ENCODE data around the gene RAB11FIP3. TPM values are rescaled to one million over a fixed set of nuclear protein-coding genes. Genes with fewer than 3 reads are reported as not detected.

The RAB11FIP3 gene
- polyA plus RNA-seq, 2 of the 4 experiments (the other 2 are of a cell fraction) = 6.7 to 18.0 TPM

GRCh38 chr16:537415-538335, 112.2 kb downstream of the RAB11FIP3 start:
- TF ChIP-seq CTCF (IDR thresholded peaks at IDR 0.05) = peak; percentile 10; the same call in 1 of the 3 replicates
- TF ChIP-seq JUN (IDR thresholded peaks at IDR 0.05) = no peak
- peaks cover 35% of the 10 kb centered on the region for H3K4me1 ChIP-seq
- ChIA-PET POLR2A (interaction anchor here (0.6 kb wide), 1 partner anchor 14 kb away, joined by 3 read pairs; no protein-coding TSS in a partner anchor), CTCF (interaction anchor here (0.7 to 1.7 kb wide), 6 partner anchors 9 to 472 kb away, joined by 3 to 8 read pairs (median 3); no protein-coding TSS in a partner anchor)
- H3K9me3 ChIP-seq = no peaks in the 10 kb centered on the region
- ATAC-seq = no peak
- H3K27ac ChIP-seq = no peak overlapping the region
- no peak for FAIRE-seq
- DNase-seq (ENCODE audit: low read depth in 1 of 2, low spot score in 1 of 2) = no peak
- 95% methylated on average over 59 of the region's 60 CpGs for WGBS (ENCODE audit: missing lambda C conversion rate)
- no peak overlapping the region for H3K4me3 ChIP-seq
- H3K4me2 ChIP-seq = no peak overlapping the region

- Histone ChIP-seq H3K4me2 (no peak overlapping the region), H3K27ac (peak overlapping the region in 1 of 2 experiments; percentile 26; a peak in 1 of 6 replicates), H3K4me3 (no peak overlapping the region), H3K4me1 (peaks cover 13% of the 10 kb centered on the region), H3K9me3 (no peaks in the 10 kb centered on the region)
- FAIRE-seq (no peak), ATAC-seq (no peak), DNase-seq (ENCODE audit: low read depth in 1 of 2, low spot score in 1 of 2) (no peak)
- CTCF ChIA-PET = interaction anchor here (1.2 kb wide), 2 partner anchors 11 to 12 kb away, joined by 4 read pairs; no protein-coding TSS in a partner anchor
- POLR2A ChIA-PET = no interaction called here
- 87% methylated on average over 27 of the region's 34 CpGs for WGBS (ENCODE audit: missing lambda C conversion rate)
- TF ChIP-seq EP300 (IDR thresholded peaks at IDR 0.05) (no peak), PHF8 (IDR thresholded peaks at IDR 0.05; ENCODE audit: borderline replicate concordance, low read depth) (no peak), TFCP2L1 (CRISPR knock-in tag; IDR thresholded peaks at IDR 0.05) (no peak), GATA3 (IDR thresholded peaks at IDR 0.05; ENCODE audit: borderline replicate concordance) (no peak), HOXA7 (CRISPR knock-in tag; IDR thresholded peaks at IDR 0.05) (no peak), E2F6 (IDR thresholded peaks at IDR 0.05; ENCODE audit: borderline replicate concordance, low read depth) (no peak), CTCF (IDR thresholded peaks at IDR 0.05) (no peak), CEBPB (IDR thresholded peaks at IDR 0.05) (no peak), NPAS2 (CRISPR knock-in tag; IDR thresholded peaks at IDR 0.05; ENCODE audit: borderline replicate concordance) (no peak), SMC3 (IDR thresholded peaks at IDR 0.05) (no peak), HES2 (IDR thresholded peaks at IDR 0.05) (no peak)
Observed at GRCh38 chr16:539901-540530, 114.6 kb downstream of the RAB11FIP3 start.

- Histone ChIP-seq H3K4me2 (no peak overlapping the region), H3K4me3 (no peak overlapping the region), H3K9me3 (no peaks in the 10 kb centered on the region), H3K4me1 (peaks cover 5% of the 10 kb centered on the region), H3K27ac (no peak overlapping the region)
- CTCF ChIA-PET = interaction anchor here (0.9 to 1.2 kb wide), 2 partner anchors 12 to 115 kb away, joined by 3 to 4 read pairs; partner anchors contain the start of gene RAB11FIP3
- ATAC-seq = no peak
- WGBS (ENCODE audit: missing lambda C conversion rate) = 100% methylated on average over 4 of the region's 29 CpGs
- no peak for DNase-seq (ENCODE audit: low read depth in 1 of 2, low spot score in 1 of 2)
- no peak for TF ChIP-seq ZFP36 (IDR thresholded peaks at IDR 0.05; ENCODE audit: borderline replicate concordance, partially characterized antibody)
- POLR2A ChIA-PET = no interaction called here
- FAIRE-seq = no peak
Observed at GRCh38 chr16:540645-541340, 115.3 kb downstream of the RAB11FIP3 start.

Data from A549 (cell line).